HG03135 (cell line): Measurements from ENCODE around the gene HPCAL4.

ENCODE experiments used
- ATAC-seq: cut with Tn5 transposase; IDR thresholded peaks from one replicate; pipeline ENCODE4 v1.9.1; 2021; ENCODE audit warnings: mild to moderate bottlenecking, moderate library complexity; ENCODE audit not compliant: unreplicated experiment

Gene HPCAL4

GRCh38 chr1:39678889-39679288 lies 12.3 kb downstream of the HPCAL4 start:
- ATAC-seq, result no peak

DNA sequence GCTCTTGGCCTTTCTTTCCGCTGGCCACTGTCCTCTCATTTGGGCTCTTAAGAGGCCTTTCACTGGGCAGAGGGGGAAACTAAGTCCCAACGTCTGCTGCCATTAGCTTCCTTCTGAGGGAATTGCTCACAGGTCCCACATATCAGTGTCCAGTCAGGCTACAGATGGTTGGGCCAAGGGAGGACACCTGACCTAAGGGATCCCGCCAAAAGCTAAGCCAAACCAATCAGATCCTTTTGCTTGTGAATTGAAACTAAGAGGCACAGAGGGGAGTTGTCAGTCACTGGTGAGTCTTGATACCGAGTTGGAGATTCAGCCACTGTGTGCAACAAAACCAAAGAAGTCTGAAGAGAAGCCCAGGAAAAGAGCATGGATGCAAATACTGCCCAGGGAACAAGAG lies 13.6 kb downstream of the HPCAL4 start:
- ATAC-seq, result no peak

- ATAC-seq, result no peak
Observed at GRCh38 chr1:39676948-39677548, 14.2 kb downstream of the HPCAL4 start.

GRCh38 chr1:39675220-39675619 lies 16.0 kb downstream of the HPCAL4 start:
- ATAC-seq, result no peak

- ATAC-seq, result no peak
Observed at GRCh38 chr1:39673215-39673614, 18.0 kb downstream of the HPCAL4 start.

GRCh38 chr1:39672551-39672947 lies 18.7 kb downstream of the HPCAL4 start:
- no peak for ATAC-seq

- ATAC-seq, result no peak
Observed at GRCh38 chr1:39671793-39672550, 19.3 kb downstream of the HPCAL4 start, which contains the start of gene NT5C1A. NT5C1A (minus strand) TSS chr1:39672107; CDS start chr1:39672038, 69 bp downstream.

DNA sequence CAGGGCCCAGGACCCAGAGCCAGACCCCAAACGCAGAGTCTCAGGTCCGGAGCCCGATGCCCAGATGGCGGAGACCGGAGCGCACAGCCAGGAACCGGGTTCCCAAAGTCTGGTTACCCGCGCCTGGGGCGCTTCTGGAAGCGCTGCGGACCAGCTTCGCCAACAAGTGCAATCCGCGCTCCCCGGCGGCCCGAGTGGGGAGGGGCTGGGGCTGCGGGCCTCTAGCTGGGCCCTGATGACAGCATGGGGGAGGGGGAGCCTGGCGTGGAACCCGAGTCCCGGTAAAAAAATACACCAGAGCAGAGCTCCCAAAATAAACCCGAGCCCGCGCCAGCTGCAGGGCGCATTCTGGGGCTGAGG lies 19.8 kb downstream of the HPCAL4 start:
- ATAC-seq, result no peak

- ATAC-seq, result no peak
Observed at GRCh38 chr1:39670689-39671088, 20.5 kb downstream of the HPCAL4 start.

GRCh38 chr1:39668894-39669293 lies 22.3 kb downstream of the HPCAL4 start:
- no peak for ATAC-seq

- ATAC-seq, result no peak
Observed at GRCh38 chr1:39668111-39668510, 23.1 kb downstream of the HPCAL4 start.

DNA sequence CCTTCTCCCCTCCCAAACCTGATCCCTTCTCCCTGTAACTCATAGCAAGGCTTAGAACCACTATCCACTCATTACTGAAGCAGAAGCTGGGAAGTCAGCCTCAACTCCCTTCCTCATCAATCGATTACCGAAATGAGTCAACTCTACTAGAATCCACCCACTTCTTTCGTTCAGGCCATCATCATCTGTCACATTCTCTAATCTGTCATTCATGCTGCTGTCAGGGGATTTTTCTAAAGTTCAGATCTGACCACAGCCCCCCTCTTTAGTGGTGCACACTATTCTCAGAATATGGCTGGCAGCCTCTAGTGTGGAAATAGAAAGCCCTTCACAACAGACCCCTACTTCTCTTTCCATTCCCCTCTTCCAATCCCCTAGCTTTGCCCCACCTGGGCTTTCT lies 24.5 kb downstream of the HPCAL4 start:
- ATAC-seq, result peak; percentile 79

DNA sequence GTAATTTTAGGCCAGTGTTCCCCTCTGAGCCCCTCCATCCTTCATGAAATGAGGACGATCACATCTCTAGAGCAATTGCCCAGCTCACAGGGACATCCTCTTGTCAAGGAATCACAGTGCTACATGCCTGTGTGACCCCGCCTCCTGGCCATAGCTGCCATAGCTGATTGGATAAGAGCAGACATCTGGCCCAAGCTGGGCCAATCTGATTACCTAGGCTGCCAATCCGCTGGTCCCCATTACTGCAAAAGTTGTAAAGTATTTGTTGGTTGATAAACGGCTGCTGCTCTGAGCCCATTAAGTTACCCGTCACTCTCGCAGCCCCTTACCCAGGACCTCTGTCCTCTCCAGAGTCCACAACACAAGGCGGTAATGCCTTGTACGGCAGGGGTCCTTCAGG lies 27.7 kb downstream of the HPCAL4 start:
- ATAC-seq, result no peak

DNA sequence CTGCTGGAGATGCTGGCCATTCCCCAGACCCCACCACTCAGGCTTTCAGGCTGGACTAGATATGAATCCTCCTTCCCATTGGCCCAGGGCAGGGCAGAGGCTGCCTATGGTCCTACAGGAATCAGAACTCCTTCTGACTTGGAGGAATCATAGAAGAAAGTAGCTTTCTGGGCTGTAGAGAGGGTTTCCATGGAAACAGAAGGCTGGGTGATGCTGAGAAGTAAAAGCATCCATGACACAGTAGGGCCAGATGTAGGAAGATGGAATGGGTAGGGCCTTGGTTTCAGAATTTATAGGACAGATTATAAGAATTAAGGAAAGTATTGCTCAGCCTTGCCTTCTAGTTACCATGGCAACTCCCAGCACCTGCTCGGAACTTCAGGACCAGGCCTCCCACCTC lies 28.4 kb downstream of the HPCAL4 start:
- ATAC-seq, result no peak

- no peak for ATAC-seq
Observed at GRCh38 chr1:39659538-39659937, 31.7 kb downstream of the HPCAL4 start.

DNA sequence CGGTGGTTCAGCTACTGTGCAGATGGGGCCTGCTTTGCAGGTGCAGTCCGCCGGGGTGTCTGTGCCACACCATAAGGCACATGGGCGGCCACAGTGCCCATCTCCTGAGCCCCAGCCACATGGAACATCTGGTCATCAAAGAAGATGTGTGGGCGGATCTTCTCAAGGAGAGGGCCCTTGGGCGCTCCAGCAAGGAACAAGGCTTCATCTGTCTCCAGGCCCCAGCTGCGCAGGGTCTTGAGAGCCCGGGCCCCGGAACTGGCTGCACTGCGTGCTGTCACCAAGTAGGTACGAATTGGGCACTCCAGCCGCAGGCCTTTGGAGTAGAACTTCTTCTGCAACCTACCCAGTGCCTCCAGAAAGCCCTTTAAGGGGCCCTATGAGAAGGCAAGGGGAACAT lies 32.1 kb downstream of the HPCAL4 start:
- ATAC-seq, result no peak

- ATAC-seq, result no peak
Observed at GRCh38 chr1:39657923-39658485, 33.2 kb downstream of the HPCAL4 start.

- ATAC-seq, result no peak
Observed at GRCh38 chr1:39657402-39657801, 33.8 kb downstream of the HPCAL4 start.

DNA sequence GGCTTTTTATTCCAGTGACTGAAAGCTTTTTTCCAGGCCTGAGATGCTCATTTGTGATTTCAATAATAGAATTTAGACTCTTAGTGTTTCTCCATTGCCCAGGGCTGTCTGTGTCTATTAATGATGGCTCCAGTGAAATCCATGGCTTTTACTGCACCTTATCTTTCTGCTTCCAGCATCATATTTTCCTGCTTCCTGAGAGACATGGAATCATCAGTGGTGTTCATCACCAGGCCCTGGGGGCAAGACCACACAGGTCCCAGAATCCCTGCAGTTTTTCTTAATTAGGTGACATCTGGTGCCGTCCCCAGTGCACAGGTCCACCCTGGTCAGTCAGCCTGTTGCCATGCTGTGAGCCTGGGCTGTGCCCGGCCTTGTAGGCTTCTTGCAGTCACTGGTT lies 34.8 kb downstream of the HPCAL4 start:
- ATAC-seq, result no peak

GRCh38 chr1:39655578-39656268 lies 35.5 kb downstream of the HPCAL4 start:
- ATAC-seq, result no peak

- no peak for ATAC-seq
Observed at GRCh38 chr1:39654291-39654690, 36.9 kb downstream of the HPCAL4 start.

DNA sequence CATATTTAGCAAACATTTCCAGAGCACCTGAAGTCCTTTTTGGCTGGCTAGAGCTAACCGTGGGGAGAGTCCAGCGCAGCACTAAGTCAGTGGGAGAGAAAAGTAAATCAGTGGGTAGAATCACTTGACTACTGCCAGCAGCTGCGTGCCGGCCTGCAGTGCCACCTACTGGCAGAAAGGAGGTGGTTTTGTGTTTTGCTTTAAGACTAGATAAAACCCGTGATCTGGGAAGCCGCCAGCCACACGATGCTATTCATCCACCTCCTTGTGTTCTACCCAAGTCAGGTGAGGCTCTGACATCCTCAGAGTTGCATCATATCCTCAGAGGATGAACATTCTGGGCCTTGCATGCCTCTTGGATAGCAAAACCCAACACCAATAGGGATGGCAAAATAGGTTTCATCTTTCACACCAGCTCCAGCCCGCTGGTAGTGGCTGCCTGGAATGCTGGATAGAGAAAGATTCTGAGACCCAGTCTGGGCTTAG lies 37.6 kb downstream of the HPCAL4 start:
- ATAC-seq, result no peak
